ENCODE results near the gene PPP2R5A.
"Not testable (repeated sequence)": the region's sequence is repeated elsewhere in the genome, so short reads cannot be mapped to it uniquely, and the experiment has no call there.

DNA sequence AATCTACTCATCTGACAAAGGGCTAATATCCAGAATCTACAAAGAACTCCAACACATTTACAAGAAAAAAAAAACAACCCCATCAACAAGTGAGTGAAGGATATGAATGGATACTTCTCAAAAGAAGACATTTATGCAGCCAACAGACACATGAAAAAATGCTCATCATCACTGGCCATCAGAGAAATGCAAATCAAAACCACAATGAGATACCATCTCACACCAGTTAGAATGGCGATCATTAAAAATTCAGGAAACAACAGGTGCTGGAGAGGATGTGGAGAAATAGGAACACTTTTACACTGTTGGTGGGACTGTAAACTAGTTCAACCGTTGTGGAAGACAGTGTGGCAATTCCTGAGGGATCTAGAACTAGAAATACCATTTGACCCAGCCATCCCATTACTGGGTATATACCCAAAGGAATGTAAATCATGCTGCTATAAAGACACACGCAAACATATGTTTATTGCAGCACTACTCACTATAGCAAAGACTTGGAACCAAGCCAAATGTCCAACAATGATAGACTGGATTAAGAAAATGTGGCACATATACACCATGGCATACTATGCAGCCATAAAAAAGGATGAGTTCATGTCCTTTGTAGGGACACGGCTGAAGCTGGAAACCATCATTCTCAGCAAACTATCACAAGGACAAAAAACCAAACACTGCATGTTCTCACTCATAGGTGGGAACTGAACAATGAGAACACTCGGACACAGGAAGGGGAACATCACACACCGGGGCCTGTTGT lies 110.6 kb downstream of the PPP2R5A start:
- not testable (repeated sequence) for TF ChIP-seq POLR2A (IDR thresholded peaks at IDR 0.05)
- TF ChIP-seq, protein P1, sequence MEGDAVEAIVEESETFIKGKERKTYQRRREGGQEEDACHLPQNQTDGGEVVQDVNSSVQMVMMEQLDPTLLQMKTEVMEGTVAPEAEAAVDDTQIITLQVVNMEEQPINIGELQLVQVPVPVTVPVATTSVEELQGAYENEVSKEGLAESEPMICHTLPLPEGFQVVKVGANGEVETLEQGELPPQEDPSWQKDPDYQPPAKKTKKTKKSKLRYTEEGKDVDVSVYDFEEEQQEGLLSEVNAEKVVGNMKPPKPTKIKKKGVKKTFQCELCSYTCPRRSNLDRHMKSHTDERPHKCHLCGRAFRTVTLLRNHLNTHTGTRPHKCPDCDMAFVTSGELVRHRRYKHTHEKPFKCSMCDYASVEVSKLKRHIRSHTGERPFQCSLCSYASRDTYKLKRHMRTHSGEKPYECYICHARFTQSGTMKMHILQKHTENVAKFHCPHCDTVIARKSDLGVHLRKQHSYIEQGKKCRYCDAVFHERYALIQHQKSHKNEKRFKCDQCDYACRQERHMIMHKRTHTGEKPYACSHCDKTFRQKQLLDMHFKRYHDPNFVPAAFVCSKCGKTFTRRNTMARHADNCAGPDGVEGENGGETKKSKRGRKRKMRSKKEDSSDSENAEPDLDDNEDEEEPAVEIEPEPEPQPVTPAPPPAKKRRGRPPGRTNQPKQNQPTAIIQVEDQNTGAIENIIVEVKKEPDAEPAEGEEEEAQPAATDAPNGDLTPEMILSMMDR (IDR thresholded peaks at IDR 0.05), result not testable (repeated sequence)
